Gastroesophageal sphincter (tissue), 3 donors: Measurements from ENCODE around the gene PNLDC1.

ENCODE experiments used
- CTCF ChIP-seq, 4 experiments: fragments of 200-600 bp in 2 of 4; fragments of 450-650 bp in 2 of 4; sonication (generic) in 1 of 4; IDR thresholded peaks; one replicate each; pipeline ENCODE4 v1.5.1; 2017 to 2019; ENCODE audit warnings: antibody characterized with exemption in 4 of 4, mild to moderate bottlenecking in 2 of 4, moderate library complexity in 2 of 4
- POLR2AphosphoS5 ChIP-seq: sonication (generic); formaldehyde crosslinking; IDR thresholded peaks from one replicate; pipeline ENCODE4 v1.6.1; 2017; ENCODE audit warnings: antibody characterized with exemption

GRCh38 chr6:159758031-159759001, 41.8 kb upstream of the PNLDC1 start:
- TF ChIP-seq CTCF (IDR thresholded peaks at IDR 0.05) (no peak), POLR2AphosphoS5 (no peak)
